ENCODE measurements around the gene PRSS38.
"Not testable (repeated sequence)": the region's sequence is repeated elsewhere in the genome, so short reads cannot be mapped to it uniquely, and the experiment has no call there.

PRSS38 gene

GRCh38 chr1:227846265-227846858, 30.9 kb downstream of the PRSS38 start:
- DNase-seq: no peak

GRCh38 chr1:227847046-227847445, 31.6 kb downstream of the PRSS38 start:
- not testable (repeated sequence) for DNase-seq

- no peak for DNase-seq
These were observed 33.0 kb downstream of the PRSS38 start for GRCh38 chr1:227848430-227848932.

DNA sequence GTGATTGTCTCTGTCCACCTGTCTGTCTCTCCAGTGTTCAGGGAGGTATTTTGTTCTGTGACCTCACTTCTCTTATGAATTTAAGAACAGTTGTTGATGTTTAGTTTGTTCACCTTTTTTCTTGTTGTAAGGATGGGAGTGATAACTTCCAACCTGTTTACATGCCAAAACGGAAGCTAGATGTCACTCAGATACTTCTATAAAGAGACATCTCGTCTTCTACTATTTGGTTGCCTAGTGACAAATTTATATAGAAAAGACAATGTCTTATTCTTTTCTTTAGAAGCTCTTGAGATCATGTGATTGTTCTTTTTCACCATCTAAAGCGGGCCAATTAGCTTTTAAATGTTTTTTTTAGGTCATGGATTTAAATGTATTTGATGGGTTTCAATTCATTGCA, 33.8 kb downstream of the PRSS38 start:
- no peak for DNase-seq

GRCh38 chr1:227854189-227854588, 38.7 kb downstream of the PRSS38 start:
- DNase-seq: no peak

DNA sequence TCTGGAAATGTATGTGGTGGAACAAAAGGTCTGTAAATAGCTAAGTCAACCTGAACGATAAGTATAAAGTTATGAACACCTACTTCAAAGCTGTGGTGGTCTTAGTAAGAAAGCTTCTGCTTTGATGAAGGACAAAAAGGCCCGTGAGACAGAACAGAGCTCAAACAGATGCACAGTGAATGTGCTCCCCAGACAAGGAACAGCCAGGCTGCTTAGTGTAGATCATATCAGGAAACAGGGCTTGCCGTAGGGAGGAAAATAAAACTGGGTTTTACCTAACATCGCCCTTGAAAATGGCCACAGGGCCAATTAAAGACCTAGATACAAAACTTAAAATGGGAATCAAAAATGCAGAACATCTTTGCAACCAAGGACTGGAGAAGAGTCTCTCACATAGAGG, 40.2 kb downstream of the PRSS38 start:
- no peak for DNase-seq

DNA sequence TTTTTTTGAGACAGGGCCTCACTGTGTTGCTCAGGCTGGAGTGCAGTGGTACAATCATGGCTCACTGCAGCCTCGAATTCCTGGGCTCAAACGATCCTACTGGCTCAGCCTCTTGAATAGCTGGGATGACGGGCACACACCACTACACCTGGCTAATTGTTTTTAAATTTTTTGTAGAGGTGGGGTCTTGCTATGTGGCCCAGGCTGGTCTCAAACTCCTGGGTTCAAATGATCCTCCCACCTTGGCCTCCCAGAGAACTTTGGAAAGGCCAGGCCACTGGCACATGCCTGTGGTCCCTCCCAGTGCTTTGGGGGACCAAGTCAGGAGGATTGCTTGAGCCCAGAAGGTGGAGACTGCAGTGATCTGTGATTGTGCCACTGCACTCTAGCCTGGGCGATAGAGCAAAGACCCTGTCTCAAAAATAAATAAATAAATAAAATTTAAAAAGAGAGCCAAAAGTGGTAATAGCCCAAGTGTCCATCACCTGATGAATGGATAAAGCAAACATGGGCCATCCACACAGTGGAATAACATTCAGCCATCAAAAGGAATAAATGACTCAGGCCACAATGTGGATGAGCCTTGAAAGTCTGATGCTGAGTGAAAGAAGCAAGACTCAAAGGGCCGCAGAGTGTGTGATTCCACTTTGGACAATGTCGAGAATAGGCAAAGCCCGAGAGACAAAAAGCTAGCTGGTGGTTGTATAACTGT, 40.8 kb downstream of the PRSS38 start:
- no peak for DNase-seq

GRCh38 chr1:227864882-227865281, 49.4 kb downstream of the PRSS38 start:
- DNase-seq: no peak

DNA sequence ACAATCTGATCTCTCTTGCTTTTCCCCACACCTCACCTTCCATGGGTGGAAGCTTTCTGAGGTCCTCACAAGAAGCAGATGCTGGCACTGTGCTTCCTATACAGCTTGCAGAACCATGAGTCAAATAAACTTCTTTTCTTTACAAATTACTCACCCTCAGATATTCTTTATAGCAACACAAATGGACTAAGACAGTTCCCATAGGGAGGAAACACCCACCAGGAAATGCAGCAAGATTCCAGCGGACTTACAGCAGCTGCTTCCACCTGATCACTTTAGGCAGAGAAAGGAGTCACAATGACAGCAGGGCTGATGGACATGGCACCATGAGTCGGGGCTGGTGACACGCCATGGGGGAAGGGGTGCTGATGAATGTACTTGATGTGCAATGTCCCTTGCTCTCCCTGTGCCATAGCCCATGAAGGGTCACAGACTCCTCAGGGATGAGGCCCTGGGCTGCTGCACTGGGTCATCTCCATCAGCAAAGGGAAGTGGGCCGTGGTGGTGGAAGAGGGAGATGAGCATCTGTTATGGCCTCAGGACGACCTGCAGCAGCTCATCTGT, 53.9 kb downstream of the PRSS38 start:
- DNase-seq: no peak

GRCh38 chr1:227869851-227870305, 54.4 kb downstream of the PRSS38 start:
- DNase-seq: no peak

- DNase-seq: no peak
These were observed 54.9 kb downstream of the PRSS38 start for GRCh38 chr1:227870366-227870765.

DNA sequence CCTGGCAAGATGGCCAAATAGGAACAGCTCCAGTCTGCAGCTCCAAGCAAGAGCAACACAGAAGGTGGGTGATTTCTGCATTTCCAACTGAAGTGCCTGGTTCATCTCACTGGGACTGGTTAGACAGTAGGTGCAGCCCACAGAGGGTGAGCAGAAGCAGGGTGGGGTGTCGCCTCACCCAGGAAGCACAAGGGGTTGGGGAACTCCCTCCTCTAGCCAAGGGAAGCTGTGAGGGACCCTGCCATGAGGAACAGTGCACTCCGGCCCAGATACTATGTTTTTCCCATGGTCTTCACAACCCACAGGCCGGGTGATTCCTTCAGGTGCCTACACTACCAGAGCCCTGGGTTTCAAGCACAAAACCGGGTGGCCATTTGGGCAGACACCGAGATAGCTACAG, 56.4 kb downstream of the PRSS38 start:
- not testable (repeated sequence) for DNase-seq

GRCh38 chr1:227877810-227878209, 62.3 kb downstream of the PRSS38 start:
- DNase-seq: not testable (repeated sequence)

DNA sequence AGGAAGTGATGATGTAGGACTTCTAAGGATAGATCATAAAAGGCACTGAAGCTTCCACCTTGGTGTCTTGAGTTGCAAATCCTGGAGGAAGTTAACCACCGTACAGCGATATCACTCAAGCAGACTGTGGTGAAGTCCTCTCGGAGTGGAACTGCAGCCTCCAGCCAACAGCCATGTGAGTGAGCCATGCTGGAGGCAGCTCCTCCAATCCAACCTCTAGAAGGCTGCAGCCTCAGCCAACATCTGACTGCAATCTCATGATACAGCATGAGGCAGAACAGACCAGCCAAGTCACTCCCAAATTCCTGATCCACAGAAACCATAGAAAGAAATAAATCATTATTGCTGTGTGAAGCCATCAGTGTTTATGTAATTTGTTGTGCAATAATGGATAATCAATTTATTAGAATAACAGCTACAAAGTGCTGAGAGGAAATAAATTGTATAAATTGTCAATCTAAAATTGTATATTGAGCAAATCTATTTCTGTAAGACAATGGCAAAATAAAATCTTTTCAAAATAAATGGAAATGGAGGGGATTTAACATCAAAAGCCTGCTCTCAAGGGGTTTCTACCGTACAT, 65.0 kb downstream of the PRSS38 start:
- no peak for DNase-seq

GRCh38 chr1:227883073-227883520, 67.6 kb downstream of the PRSS38 start:
- DNase-seq: no peak

- no peak for DNase-seq
These were observed 68.3 kb downstream of the PRSS38 start for GRCh38 chr1:227883641-227884301.

- DNase-seq: no peak
These were observed 69.1 kb downstream of the PRSS38 start for GRCh38 chr1:227884370-227885134.

DNA sequence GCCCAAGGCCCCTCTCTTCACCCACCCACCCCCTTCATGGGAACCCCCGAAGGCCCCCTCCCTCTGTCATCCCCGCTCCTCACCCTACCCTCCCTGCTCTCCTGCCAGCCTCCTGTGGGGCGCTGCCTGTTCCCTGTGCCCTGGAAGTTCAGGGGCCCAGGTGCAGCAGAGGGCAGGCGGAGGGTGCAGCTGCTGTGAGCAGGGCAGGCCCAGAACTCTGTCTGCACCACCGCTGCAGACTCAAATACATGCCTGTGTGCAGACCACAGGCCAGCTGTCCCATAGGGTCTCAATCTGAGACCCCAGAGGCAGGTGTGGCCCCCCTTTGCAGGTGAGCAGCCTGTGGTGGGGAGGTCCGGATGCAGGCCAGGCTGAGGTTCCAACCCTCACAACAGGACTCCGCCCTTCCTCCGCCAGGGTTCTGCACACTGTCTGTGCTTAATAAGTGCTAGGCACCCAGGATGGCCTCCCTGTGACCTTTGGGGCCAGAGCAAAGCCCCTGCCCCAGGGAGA, 69.7 kb downstream of the PRSS38 start:
- peak; percentile 6 for DNase-seq

- DNase-seq: peak; percentile 10
These were observed 70.4 kb downstream of the PRSS38 start for GRCh38 chr1:227885648-227886502.

DNA sequence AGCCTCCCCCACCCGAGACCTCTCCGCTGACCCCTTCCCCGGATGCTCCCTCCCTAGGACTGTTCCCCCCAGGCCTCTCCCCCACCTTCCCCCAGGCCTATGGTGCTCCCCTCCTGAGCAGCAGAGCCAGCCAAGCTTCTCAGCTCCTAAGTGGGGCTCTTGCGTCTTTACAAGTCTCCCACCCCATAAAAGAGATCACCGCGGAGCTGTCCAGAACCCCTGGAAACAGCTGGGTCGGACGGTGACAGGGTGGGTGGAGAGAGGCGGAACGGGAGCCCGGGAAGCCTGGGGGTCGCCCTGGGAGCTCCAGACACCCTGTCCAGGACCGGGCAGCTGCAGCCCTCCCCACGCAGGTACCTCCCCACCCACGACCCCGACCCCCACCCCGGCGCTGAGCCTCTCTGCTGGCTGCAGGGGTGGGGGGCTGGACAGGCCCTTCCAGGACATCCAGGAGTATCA, 71.1 kb downstream of the PRSS38 start:
- DNase-seq: no peak

Data from stimulated activated naive CD4-positive, alpha-beta T cell treated with Interleukin-2 at 50 U/mL for 16 hours (primary cell).